PFSK-1 (cell line): ENCODE results near the gene OR10W1.

Source experiments
- FOXP2 ChIP-seq: optimal IDR thresholded peaks from 2 replicates; pipeline ENCODE3; 2011; ENCODE audit warnings: borderline replicate concordance, control low read depth, inconsistent platforms; ENCODE audit not compliant: insufficient read depth; ENCODE audit errors: extremely low read length, extremely low read depth
- POLR2AphosphoS5 ChIP-seq: IDR thresholded peaks from 2 replicates; pipeline ENCODE4 v1.6.1; 2012; ENCODE audit warnings: low read depth, mild to moderate bottlenecking, control low read depth, low read length, moderate library complexity
- SIN3A ChIP-seq: IDR thresholded peaks from 2 replicates; pipeline ENCODE4 v1.6.1; 2012; ENCODE audit warnings: mild to moderate bottlenecking, low read length, moderate library complexity, borderline replicate concordance; ENCODE audit not compliant: insufficient read depth
- TAF1 ChIP-seq: IDR thresholded peaks from 2 replicates; pipeline ENCODE4 v1.6.1; 2012; ENCODE audit warnings: low read length, control low read depth, borderline replicate concordance; ENCODE audit not compliant: insufficient read depth
- TF ChIP-seq, protein P1 (sequence below), 2 experiments: IDR thresholded peaks; 2 replicates each; pipeline versions ENCODE4 v1.6.1 to v1.8.0; 2011 to 2012; ENCODE audit warnings: low read depth in 2 of 2, low read length in 2 of 2, control low read depth in 1 of 2, inconsistent platforms in 1 of 2, mild to moderate bottlenecking in 1 of 2, moderate library complexity in 1 of 2; ENCODE audit not compliant: insufficient read depth in 1 of 2

DNA sequence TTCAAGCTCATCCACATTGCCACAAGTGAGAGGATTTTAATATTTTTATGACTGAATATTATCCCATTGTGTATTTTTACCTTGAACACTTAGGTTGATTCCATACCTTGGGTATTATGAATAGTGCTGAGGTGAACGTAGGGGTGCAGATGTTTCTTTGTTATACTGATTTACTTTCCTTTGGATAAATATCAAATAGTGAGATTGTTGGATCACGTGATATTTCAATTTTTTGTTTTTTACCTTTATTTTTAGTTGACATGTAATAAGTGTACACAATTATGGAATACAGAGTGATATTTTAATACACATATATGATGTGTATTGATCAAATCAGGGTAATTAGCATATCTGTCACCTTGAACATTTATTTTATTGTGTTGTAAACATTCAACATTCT, 8.1 kb downstream of the OR10W1 start:
- no peak for TF ChIP-seq POLR2AphosphoS5
- no peak for TF ChIP-seq SIN3A
- TF ChIP-seq, protein P1, sequence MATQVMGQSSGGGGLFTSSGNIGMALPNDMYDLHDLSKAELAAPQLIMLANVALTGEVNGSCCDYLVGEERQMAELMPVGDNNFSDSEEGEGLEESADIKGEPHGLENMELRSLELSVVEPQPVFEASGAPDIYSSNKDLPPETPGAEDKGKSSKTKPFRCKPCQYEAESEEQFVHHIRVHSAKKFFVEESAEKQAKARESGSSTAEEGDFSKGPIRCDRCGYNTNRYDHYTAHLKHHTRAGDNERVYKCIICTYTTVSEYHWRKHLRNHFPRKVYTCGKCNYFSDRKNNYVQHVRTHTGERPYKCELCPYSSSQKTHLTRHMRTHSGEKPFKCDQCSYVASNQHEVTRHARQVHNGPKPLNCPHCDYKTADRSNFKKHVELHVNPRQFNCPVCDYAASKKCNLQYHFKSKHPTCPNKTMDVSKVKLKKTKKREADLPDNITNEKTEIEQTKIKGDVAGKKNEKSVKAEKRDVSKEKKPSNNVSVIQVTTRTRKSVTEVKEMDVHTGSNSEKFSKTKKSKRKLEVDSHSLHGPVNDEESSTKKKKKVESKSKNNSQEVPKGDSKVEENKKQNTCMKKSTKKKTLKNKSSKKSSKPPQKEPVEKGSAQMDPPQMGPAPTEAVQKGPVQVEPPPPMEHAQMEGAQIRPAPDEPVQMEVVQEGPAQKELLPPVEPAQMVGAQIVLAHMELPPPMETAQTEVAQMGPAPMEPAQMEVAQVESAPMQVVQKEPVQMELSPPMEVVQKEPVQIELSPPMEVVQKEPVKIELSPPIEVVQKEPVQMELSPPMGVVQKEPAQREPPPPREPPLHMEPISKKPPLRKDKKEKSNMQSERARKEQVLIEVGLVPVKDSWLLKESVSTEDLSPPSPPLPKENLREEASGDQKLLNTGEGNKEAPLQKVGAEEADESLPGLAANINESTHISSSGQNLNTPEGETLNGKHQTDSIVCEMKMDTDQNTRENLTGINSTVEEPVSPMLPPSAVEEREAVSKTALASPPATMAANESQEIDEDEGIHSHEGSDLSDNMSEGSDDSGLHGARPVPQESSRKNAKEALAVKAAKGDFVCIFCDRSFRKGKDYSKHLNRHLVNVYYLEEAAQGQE (IDR thresholded peaks at IDR 0.05; ENCODE audit: insufficient read depth in 1 of 2, low read depth in 2 of 2, low read length in 2 of 2) = no peak
- TF ChIP-seq TAF1 = no peak
- TF ChIP-seq FOXP2 = no peak
